GM21529 (cell line): ENCODE data around the gene RASSF4.

Experiments used
- ATAC-seq: cut with Tn5 transposase; IDR thresholded peaks from one replicate; pipeline ENCODE4 v1.9.1; 2021; ENCODE audit not compliant: unreplicated experiment

RASSF4 gene

GRCh38 chr10:44961931-44962750 is 2.5 kb downstream of the RASSF4 start:
- ATAC-seq = no peak

GRCh38 chr10:44962870-44963738 is 3.5 kb downstream of the RASSF4 start:
- peak; percentile 19 for ATAC-seq

GRCh38 chr10:44963772-44964633 is 4.4 kb downstream of the RASSF4 start:
- no peak for ATAC-seq

- no peak for ATAC-seq
These were observed 5.5 kb downstream of the RASSF4 start for GRCh38 chr10:44965104-44965503.

DNA sequence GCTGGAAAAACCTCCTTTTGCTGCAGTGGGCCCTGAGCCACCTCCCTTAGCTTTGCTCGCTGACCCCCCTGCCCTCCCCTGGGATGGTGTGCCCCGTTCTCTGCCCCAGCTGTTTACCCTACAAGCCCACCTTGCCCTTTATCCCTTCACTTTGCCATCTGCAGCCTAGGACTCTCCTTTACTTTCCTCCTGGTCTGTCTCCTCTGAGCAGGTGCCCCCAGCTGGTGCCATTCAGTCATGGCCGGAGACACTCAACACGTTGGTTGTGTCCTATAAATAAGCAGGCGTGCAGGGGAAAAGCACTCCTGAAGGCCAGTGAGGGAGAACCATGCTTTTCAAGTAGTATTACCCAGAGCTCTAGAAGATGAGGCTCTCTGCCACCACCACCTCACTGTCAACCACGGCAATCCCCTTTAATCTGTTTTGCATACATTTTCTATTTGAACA is 6.1 kb downstream of the RASSF4 start:
- peak; percentile 31 for ATAC-seq

DNA sequence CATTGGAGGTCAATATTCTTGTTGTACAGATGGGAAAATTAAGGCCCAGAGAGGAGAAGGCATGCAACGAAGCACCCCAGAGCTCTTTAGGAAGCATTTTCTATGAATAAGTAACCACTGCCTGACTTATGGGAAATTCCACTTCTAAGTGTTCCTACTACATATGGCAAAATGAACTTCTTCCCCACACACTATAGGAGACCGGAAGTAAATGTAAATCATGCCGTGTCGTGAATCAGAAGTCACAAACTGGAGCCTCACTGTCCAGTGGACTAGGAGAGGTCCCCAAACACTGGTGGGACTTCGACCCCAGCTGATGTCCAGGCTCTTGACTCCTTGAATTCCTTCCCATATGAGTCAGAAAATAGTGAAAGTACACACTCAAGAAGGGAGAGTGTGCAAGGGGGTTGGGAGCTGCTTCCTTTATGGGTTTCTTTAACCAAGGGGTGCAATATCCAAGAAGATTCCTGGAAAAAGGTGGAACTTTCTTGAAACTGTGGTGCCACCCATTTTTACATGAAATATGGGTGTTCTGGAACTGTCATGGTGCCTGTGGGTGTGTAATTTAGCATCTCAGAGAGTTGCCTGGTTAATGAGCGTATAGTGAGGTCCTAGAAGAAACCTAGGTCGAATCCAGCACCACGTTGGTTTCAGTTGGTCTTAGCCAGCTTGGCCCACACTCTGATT is 6.7 kb downstream of the RASSF4 start:
- ATAC-seq = peak; percentile 25

GRCh38 chr10:44966816-44967509 is 7.4 kb downstream of the RASSF4 start:
- ATAC-seq = no peak

DNA sequence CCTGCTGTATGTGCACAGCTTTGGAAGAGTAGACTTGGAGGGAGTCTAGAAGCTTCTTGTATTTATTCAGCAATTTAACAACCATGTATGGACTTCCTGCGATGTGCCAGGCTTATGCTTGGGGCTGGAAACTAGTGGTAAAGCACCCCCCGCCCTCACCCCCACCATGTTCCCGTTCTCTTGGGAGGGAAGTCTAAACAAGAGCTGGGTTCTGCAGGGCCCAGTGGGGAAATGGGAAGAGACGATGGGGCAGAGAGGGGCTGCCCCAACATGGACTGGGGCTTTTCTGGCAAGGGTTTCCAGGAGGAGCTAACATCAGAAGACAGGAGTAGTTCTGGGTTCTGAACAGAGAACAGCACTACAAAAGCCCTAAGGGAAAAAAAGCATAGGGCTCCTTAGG is 8.0 kb downstream of the RASSF4 start:
- ATAC-seq = no peak

- no peak for ATAC-seq
These were observed 8.5 kb downstream of the RASSF4 start for GRCh38 chr10:44968091-44968490.

GRCh38 chr10:44968500-44969400 is 9.1 kb downstream of the RASSF4 start:
- ATAC-seq = no peak

- no peak for ATAC-seq
These were observed 10.3 kb downstream of the RASSF4 start for GRCh38 chr10:44969854-44970253.

GRCh38 chr10:44970812-44971395 is 11.3 kb downstream of the RASSF4 start:
- no peak for ATAC-seq

DNA sequence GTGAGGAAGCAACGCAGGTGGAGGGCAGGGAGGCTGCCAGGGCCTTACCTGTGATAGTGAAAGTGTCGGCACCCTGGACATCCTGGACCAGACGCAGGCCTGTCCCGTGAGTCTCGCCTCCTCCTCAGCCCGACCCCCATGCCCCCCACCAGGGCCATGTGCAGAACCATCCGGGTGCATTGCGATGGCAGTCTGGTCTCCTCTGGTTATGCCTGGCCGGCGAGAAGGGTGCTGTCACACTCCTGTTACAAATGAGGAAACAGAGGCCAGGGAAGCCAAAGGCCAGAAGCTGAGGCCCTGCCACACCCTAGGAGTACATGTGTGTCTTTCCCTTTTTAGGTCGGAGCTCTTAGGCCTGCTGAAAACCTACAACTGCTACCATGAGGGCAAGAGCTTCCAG is 11.8 kb downstream of the RASSF4 start:
- no peak for ATAC-seq

DNA sequence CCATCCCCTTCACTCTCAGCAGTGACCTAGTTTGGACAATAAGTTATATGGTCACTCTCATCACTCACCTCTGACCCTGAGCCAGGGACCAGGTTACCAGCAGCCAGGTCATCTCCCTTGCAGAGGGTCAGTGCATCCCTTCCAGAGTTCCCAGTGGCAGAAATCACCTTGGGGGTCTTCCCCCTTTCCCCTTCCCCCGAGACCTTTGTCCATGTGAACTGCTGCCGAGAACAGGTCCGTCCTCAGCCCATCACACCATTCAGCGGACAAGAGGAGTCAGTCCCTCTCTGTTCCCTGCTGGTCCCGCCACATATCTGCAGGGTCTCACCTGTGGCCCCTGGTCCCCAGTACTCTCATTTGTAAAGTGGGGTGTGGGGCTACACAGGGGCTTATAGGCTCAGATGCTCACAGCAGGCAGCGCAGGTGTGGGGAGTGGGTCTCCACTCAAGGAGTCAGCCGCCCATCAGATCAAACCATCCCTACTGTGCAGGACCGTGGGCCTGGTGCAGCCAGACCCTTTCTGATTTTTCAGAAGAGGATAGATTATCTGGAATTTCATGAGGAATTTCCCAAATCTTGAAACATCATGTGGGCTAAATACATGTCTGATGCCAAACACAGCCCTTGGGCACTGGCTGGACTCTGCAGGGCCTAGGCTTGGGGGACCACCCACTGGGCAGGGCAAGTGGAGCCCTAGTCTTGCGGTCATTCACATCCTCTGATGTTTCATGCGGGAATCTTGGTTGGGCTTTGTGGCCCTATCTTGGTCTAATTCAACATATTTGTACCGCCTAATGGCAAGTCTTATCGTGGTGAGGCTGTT is 12.5 kb downstream of the RASSF4 start:
- no peak for ATAC-seq

DNA sequence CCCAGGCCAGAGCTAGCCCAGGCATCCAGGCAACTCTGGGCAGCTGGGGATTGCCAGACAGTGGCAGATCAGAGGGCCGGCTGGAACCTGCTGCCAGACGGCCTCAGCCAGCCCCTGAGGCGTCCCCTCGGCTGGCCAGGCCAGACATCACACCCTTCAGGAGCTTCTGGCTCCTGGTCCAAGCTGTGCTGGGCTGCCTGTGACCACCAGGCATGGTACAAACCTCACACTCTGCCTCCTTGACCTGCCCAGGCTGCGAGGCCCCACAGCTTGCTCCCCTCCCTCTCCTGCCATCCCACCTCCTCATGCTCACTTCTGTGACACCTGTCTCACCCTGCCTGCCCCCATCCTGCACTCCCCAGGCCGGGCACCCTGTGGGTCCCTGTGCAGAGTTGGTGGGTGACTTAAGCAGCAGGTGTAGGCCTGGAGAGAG is 13.3 kb downstream of the RASSF4 start:
- no peak for ATAC-seq

GRCh38 chr10:44973323-44974081 is 13.9 kb downstream of the RASSF4 start:
- peak; percentile 32 for ATAC-seq
